ACC112 (cell line): ENCODE data around the gene GSN.

ENCODE experiments used
- H2AFZ ChIP-seq: fragments of 200-600 bp; sonication (generic); one replicate; pipeline ENCODE4 v1.6.0; 2017; ENCODE audit warnings: antibody characterized with exemption, low read length; ENCODE audit not compliant: unreplicated experiment
- H3K27ac ChIP-seq: fragments of 200-600 bp; sonication (generic); 2 replicates; pipeline ENCODE4 v1.5.1; 2014; ENCODE audit warnings: low read depth, mild to moderate bottlenecking, antibody characterized with exemption, low read length, moderate library complexity
- H3K27me3 ChIP-seq: fragments of 200-600 bp; sonication (generic); 2 replicates; pipeline ENCODE4 v1.6.1; 2014; ENCODE audit warnings: mild to moderate bottlenecking, antibody characterized with exemption, low read length, moderate library complexity, mixed read lengths; ENCODE audit not compliant: insufficient read depth
- H3K36me3 ChIP-seq: fragments of 200-600 bp; sonication (generic); 2 replicates; pipeline ENCODE4 v1.6.1; 2016; ENCODE audit warnings: mild to moderate bottlenecking, antibody characterized with exemption, low read length, moderate library complexity, mixed read lengths; ENCODE audit not compliant: insufficient read depth
- H3K4me1 ChIP-seq: fragments of 200-600 bp; sonication (generic); one replicate; pipeline ENCODE4 v1.6.1; 2016; ENCODE audit warnings: low read length, mixed read lengths; ENCODE audit not compliant: insufficient read depth, unreplicated experiment, control insufficient read depth
- H3K4me3 ChIP-seq: fragments of 200-600 bp; sonication (generic); 2 replicates; pipeline ENCODE4 v1.5.1; 2014; ENCODE audit warnings: mild to moderate bottlenecking, low read depth, low read length
- H3K79me2 ChIP-seq: fragments of 200-600 bp; sonication (generic); one replicate; pipeline ENCODE4 v1.6.0; 2016; ENCODE audit warnings: low read length; ENCODE audit not compliant: control insufficient read depth, unreplicated experiment, insufficient read depth

GSN gene

GRCh38 chr9:121357011-121357410 lies 89.0 kb downstream of the GSN start:
- peaks cover 21% of the 10 kb centered on the region for H3K36me3 ChIP-seq
- H3K27ac ChIP-seq = no peak overlapping the region

DNA sequence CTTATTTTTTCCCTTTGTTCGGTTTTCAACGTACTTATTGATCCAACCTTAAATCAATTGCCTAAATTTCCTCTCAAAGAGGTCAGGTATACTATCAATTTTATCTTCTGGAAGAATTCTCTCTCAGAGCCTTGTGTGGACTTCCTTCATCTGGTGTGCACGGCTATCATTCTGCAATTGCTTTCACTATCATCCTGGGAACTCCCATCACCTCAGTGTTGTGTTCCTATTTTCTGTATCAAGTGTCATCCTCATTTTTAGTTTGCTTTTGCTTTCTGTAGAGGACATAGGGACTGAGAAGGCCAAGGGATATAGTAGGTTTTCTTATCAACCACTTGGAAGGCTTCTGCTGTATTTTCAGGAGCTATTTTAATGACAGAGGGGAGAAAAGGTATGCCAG lies 90.8 kb downstream of the GSN start:
- Histone ChIP-seq H3K36me3 (peaks cover 10% of the 10 kb centered on the region), H3K4me3 (peak overlapping the region; percentile 70), H3K27ac (peak overlapping the region; percentile 73), H3K27me3 (no peaks in the 10 kb centered on the region), H3K4me1 (peaks cover 49% of the 10 kb centered on the region), H2AFZ (no peak overlapping the region), H3K79me2 (peaks cover 59% of the 10 kb centered on the region)

More at GRCh38 chr9:121357011-121357410, 89.0 kb downstream of the GSN start:
- Histone ChIP-seq H3K4me1 (peaks cover 35% of the 10 kb centered on the region), H2AFZ (no peak overlapping the region), H3K27me3 (no peaks in the 10 kb centered on the region), H3K79me2 (peaks cover 45% of the 10 kb centered on the region), H3K4me3 (no peak overlapping the region)

DNA sequence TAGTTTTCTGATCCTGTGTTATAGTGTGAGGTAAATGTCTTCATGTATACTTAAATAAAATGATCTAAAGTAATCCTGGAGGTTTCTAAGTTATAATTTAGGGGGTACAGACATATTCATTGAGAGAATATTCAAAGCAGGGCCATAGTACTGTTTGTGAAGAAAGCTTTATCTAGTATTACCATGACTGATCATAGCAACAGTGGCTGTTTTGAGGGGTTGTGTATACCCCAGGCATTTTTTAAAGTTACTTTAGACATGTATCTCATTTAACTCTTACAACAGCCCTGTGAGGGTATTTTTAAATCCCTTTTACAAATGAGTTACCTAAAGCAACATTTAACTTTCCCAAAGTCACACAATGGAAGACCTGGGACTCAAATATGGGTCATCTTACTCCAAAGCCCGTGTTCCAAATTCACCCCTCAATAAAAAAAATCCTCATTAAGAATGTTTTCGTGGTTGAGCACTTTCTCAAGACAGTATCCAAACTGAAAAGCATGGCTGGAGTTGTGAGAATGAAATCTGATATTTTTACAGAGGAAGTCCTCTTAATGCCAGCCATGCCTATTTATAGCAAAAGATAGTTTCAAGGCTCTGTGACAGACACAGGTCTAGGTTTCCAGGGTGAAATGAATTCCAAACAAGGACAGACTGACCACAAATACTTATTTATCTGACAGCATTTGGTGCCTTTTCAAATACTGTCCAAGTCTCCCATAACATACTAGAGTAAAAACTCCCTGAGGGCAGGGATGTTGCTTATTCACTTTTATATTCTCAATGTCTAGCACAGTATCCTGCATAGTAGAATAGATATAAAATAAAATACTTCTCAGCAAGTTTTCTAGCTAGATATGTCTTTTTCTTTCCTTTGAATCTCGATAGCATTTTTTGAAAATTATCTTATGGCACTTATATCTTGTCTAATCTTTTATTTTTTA lies 91.7 kb downstream of the GSN start:
- peaks cover 4% of the 10 kb centered on the region; the same call in 1 of the 2 replicates for H3K36me3 ChIP-seq
- no peak overlapping the region for H2AFZ ChIP-seq
- no peaks in the 10 kb centered on the region for H3K27me3 ChIP-seq
- peak overlapping the region; percentile 70 for H3K4me3 ChIP-seq
- peak overlapping the region; percentile 73 for H3K27ac ChIP-seq
- peaks cover 58% of the 10 kb centered on the region for H3K4me1 ChIP-seq
- peaks cover 67% of the 10 kb centered on the region for H3K79me2 ChIP-seq

DNA sequence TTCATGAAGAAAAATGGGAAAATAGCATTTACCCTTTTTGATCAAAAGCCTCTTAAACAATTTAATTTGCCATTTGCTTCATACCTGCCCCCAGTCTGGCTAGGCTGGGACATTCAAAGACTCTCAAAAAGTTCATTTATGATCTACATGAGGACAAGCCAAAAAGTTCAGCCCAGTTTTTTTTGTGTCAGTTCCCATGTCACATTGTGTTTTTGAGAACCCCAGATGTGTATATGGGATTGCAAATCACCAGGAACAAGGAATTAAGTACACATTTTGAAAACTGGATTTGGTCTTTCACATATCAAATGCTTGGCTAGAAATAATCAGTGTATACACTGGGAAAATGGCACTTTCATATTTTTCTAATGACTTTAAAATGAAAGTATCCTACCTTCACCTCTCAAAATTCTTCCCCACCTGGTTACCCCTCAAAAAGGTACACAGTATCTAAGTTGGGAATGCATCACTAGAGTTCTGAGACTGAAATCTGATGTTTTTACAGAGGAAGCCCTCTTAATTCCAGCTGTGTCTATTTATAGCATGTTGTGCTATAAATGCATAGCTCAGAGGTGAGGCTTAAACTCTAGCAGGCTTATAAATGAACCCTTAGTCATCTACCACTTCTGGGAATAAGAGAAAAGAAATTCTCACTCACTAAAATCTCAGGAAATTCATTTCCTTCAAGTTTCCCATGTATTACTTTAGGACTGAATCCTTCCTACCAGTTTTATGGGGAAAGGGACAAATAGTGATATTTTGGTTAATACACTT lies 92.8 kb downstream of the GSN start:
- Histone ChIP-seq H3K79me2 (peaks cover 77% of the 10 kb centered on the region), H3K36me3 (peaks cover 4% of the 10 kb centered on the region), H2AFZ (no peak overlapping the region), H3K4me1 (peaks cover 69% of the 10 kb centered on the region), H3K4me3 (peak overlapping the region; percentile 2; the same call in 1 of the 2 replicates), H3K27me3 (no peaks in the 10 kb centered on the region), H3K27ac (peak overlapping the region; percentile 95)

- peak overlapping the region; percentile 58 for H3K4me3 ChIP-seq
- H3K36me3 ChIP-seq = no peaks in the 10 kb centered on the region; the same call in 1 of the 2 replicates
- H3K27me3 ChIP-seq = no peaks in the 10 kb centered on the region
- peak overlapping the region; percentile 32 for H2AFZ ChIP-seq
- H3K79me2 ChIP-seq = peaks cover 87% of the 10 kb centered on the region
- H3K4me1 ChIP-seq = peaks cover 90% of the 10 kb centered on the region
- H3K27ac ChIP-seq = peak overlapping the region; percentile 95
These were observed 95.1 kb downstream of the GSN start for GRCh38 chr9:121362813-121363621.

GRCh38 chr9:121363622-121363961 lies 95.6 kb downstream of the GSN start:
- Histone ChIP-seq H3K79me2 (peaks cover 88% of the 10 kb centered on the region), H3K27ac (peak overlapping the region; percentile 95)

DNA sequence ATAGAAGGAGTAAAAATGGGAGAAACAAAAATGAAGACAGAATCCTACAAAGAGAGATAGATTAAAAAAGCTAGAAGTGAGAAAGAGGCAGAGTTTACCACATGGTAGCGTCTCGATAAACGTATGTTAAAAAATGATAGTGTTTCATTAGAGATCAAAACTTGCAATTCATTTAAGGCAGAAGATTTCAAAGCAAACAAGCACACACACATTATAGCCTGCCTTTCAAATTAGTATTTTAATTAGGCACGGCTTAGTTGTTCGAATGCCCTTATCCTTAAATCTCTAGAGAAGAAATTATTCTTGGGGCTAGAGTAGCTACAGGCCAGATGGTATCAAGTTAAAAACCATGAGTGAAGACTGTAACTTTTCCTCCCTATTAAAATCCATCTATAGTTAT lies 96.1 kb downstream of the GSN start:
- Histone ChIP-seq H3K4me1 (peaks cover 90% of the 10 kb centered on the region), H2AFZ (no peak overlapping the region), H3K27ac (peak overlapping the region; percentile 95), H3K36me3 (no peaks in the 10 kb centered on the region; the same call in 1 of the 2 replicates), H3K27me3 (no peaks in the 10 kb centered on the region), H3K4me3 (peak overlapping the region; percentile 5; the same call in 1 of the 2 replicates), H3K79me2 (peaks cover 87% of the 10 kb centered on the region)

More at GRCh38 chr9:121363622-121363961, 95.6 kb downstream of the GSN start:
- H3K4me3 ChIP-seq = peak overlapping the region; percentile 5; the same call in 1 of the 2 replicates
- H3K4me1 ChIP-seq = peaks cover 94% of the 10 kb centered on the region
- no peaks in the 10 kb centered on the region; the same call in 1 of the 2 replicates for H3K36me3 ChIP-seq
- no peak overlapping the region for H2AFZ ChIP-seq
- no peaks in the 10 kb centered on the region for H3K27me3 ChIP-seq

- Histone ChIP-seq H2AFZ (no peak overlapping the region), H3K36me3 (no peaks in the 10 kb centered on the region; the same call in 1 of the 2 replicates), H3K79me2 (peaks cover 83% of the 10 kb centered on the region), H3K4me3 (0 out of 2 replicates have a peak overlapping the region, but pooled peaks have one; percentile 5), H3K4me1 (peaks cover 82% of the 10 kb centered on the region), H3K27me3 (no peaks in the 10 kb centered on the region), H3K27ac (peak overlapping the region; percentile 95)
These were observed 96.9 kb downstream of the GSN start for GRCh38 chr9:121364886-121365285.

GRCh38 chr9:121365564-121365963 lies 97.6 kb downstream of the GSN start:
- H3K27me3 ChIP-seq = no peaks in the 10 kb centered on the region
- H3K4me1 ChIP-seq = peaks cover 78% of the 10 kb centered on the region
- H2AFZ ChIP-seq = no peak overlapping the region
- peaks cover 78% of the 10 kb centered on the region for H3K79me2 ChIP-seq
- peak overlapping the region; percentile 95 for H3K27ac ChIP-seq
- H3K36me3 ChIP-seq = no peaks in the 10 kb centered on the region; the same call in 1 of the 2 replicates
- H3K4me3 ChIP-seq = peak overlapping the region; percentile 26
